IPS-11a (cell line): ENCODE results near the gene OR5M3.

Source experiments
- H3K4me3 ChIP-seq: one replicate; pipeline ENCODE4 v1.5.1; 2013; ENCODE audit warnings: low read depth, low read length, control low read depth

The OR5M3 gene

GRCh38 chr11:56473252-56473651, at the start of gene OR5M3:
Gene OR5M3 (minus strand): TSS chr11:56473352. CDS start chr11:56470497, 2,855 bp downstream.
- H3K4me3 ChIP-seq, result no peak within 1 kb of the TSS

- H3K4me3 ChIP-seq, result no peak overlapping the region
Observed at GRCh38 chr11:56522008-56522407, 48.9 kb upstream of the OR5M3 start.

- H3K4me3 ChIP-seq, result no peak overlapping the region
Observed at GRCh38 chr11:56513280-56513679, 40.1 kb upstream of the OR5M3 start.

- H3K4me3 ChIP-seq, result no peak overlapping the region
Observed at GRCh38 chr11:56509439-56509838, 36.3 kb upstream of the OR5M3 start.

- H3K4me3 ChIP-seq, result no peak overlapping the region
Observed at GRCh38 chr11:56497010-56497409, 23.9 kb upstream of the OR5M3 start.

GRCh38 chr11:56495117-56495516, 22.0 kb upstream of the OR5M3 start:
- no peak overlapping the region for H3K4me3 ChIP-seq

GRCh38 chr11:56491270-56491669, 18.1 kb upstream of the OR5M3 start, which contains the start of gene OR5M8:
Gene OR5M8 (minus strand): TSS chr11:56491370. CDS start chr11:56491370, 0 bp downstream.
- no peak within 1 kb of the TSS for H3K4me3 ChIP-seq

- no peak overlapping the region for H3K4me3 ChIP-seq
Observed at GRCh38 chr11:56486801-56487200, 13.6 kb upstream of the OR5M3 start.

GRCh38 chr11:56474729-56475235, 1.6 kb upstream of the OR5M3 start:
- no peak overlapping the region for H3K4me3 ChIP-seq

- H3K4me3 ChIP-seq, result no peak overlapping the region
Observed at GRCh38 chr11:56457076-56457475, 16.1 kb downstream of the OR5M3 start.

- H3K4me3 ChIP-seq, result no peak overlapping the region
Observed at GRCh38 chr11:56453521-56453920, 19.6 kb downstream of the OR5M3 start.
